IPS DF 4.7 (cell line): ENCODE results near the gene AGAP4.
"Not testable (repeated sequence)": the region's sequence is repeated elsewhere in the genome, so short reads cannot be mapped to it uniquely, and the experiment has no call there.

Experiments
- DNase-seq: peaks from one replicate; pipeline ENCODE4 v3.0.0-alpha.2; 2013; ENCODE audit warnings: low spot score; ENCODE audit errors: extremely low read depth

AGAP4 gene

GRCh38 chr10:45790694-45791426, 56.4 kb downstream of the AGAP4 start:
- not testable (repeated sequence) for DNase-seq

GRCh38 chr10:45789991-45790390, 57.3 kb downstream of the AGAP4 start:
- not testable (repeated sequence) for DNase-seq

- DNase-seq: not testable (repeated sequence)
Measured at GRCh38 chr10:45787212-45787741, 60.0 kb downstream of the AGAP4 start.

GRCh38 chr10:45786217-45786616, 61.1 kb downstream of the AGAP4 start:
- not testable (repeated sequence) for DNase-seq
